Vagina (tissue), 2 donors: ENCODE results near the gene TBCD.

Source experiments
- POLR2AphosphoS5 ChIP-seq, 2 donors: sonication (generic); formaldehyde crosslinking; IDR thresholded peaks; one replicate each; pipeline ENCODE4 v1.9.0; 2017; ENCODE audit warnings: antibody characterized with exemption in 2 of 2, mild to moderate bottlenecking in 2 of 2, low read depth in 1 of 2; ENCODE audit not compliant: insufficient read depth in 1 of 2
- TF ChIP-seq, protein P1 (sequence below), 3 experiments: fragments of 450-650 bp in 2 of 3; fragments of 200-600 bp in 1 of 3; sonication (generic) in 1 of 3; IDR thresholded peaks; one replicate each; pipeline ENCODE4 v1.5.1; 2017 to 2019; ENCODE audit warnings: antibody characterized with exemption in 3 of 3, mild to moderate bottlenecking in 2 of 3, moderate library complexity in 2 of 3

DNA sequence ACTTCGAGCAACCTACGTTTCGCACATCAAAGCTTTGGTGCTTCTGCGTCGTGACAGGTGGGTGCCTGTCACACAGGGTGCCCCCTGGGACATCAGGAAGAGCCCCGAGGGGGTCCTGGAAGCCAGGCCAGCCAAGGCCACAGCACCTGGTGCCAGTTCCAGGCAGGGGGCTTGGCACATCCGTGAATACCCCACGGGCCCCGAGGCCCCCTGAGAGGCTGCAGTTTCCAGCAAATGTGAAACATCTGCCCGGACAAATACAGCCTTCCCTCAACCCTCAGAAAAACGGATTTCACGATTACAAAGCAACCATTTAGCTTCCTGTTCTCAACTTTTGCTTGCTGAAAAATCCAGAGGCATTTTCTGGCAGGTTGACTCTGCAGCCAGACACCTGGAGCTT, 218.2 kb downstream of the TBCD start:
- TF ChIP-seq, protein P1, sequence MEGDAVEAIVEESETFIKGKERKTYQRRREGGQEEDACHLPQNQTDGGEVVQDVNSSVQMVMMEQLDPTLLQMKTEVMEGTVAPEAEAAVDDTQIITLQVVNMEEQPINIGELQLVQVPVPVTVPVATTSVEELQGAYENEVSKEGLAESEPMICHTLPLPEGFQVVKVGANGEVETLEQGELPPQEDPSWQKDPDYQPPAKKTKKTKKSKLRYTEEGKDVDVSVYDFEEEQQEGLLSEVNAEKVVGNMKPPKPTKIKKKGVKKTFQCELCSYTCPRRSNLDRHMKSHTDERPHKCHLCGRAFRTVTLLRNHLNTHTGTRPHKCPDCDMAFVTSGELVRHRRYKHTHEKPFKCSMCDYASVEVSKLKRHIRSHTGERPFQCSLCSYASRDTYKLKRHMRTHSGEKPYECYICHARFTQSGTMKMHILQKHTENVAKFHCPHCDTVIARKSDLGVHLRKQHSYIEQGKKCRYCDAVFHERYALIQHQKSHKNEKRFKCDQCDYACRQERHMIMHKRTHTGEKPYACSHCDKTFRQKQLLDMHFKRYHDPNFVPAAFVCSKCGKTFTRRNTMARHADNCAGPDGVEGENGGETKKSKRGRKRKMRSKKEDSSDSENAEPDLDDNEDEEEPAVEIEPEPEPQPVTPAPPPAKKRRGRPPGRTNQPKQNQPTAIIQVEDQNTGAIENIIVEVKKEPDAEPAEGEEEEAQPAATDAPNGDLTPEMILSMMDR (IDR thresholded peaks at IDR 0.05), result no peak
- no peak for TF ChIP-seq POLR2AphosphoS5 (IDR thresholded peaks at IDR 0.05; ENCODE audit: insufficient read depth in 1 of 2, low read depth in 1 of 2)
